PC-9 (cell line): ENCODE measurements around the gene ITGA8. TPM values are rescaled to one million over a fixed set of nuclear protein-coding genes. Genes with fewer than 3 reads are reported as not detected.

ENCODE experiments used
- BruUV-seq: library from RNA; stranded (reverse); fragments of 400-500 nt; replicated peaks from 2 replicates; lab custom pipeline; 2021; lab: Mats Ljungman, UMichigan
- CTCF ChIA-PET: fragments of 300-600 bp; sonication (Branson Sonifier 250); formaldehyde crosslinking; loops from one replicate; lab custom pipeline; 2022; ENCODE audit warnings: antibody characterized with exemption; lab: Charles Lee
- POLR2A ChIA-PET: fragments of 300-600 bp; sonication (Branson Sonifier 250); formaldehyde crosslinking; loops from one replicate; lab custom pipeline; 2022; ENCODE audit warnings: antibody characterized with exemption; ENCODE audit not compliant: unreplicated experiment; lab: Charles Lee
- DNase-seq, 2 experiments: peaks; one replicate each; pipeline versions ENCODE4 v3.0.0 to v3.0.0-alpha.2; 2015 to 2022; ENCODE audit warnings: mixed read lengths in 1 of 2
- H2AFZ ChIP-seq: fragments of 200-600 bp; sonication (generic); 2 replicates; pipeline ENCODE4 v1.8.1; 2017; ENCODE audit warnings: antibody characterized with exemption
- H3F3A ChIP-seq: fragments of 200-600 bp; sonication (generic); 2 replicates; pipeline ENCODE4 v1.8.1; 2017; ENCODE audit warnings: antibody characterized with exemption, mild to moderate bottlenecking, low read depth; ENCODE audit not compliant: insufficient read depth
- H3K27ac ChIP-seq: fragments of 200-600 bp; sonication (generic); 2 replicates; pipeline ENCODE4 v1.6.1; 2016; ENCODE audit warnings: mixed run types
- H3K27me3 ChIP-seq: fragments of 200-600 bp; sonication (generic); 2 replicates; pipeline ENCODE4 v1.6.1; 2016; ENCODE audit warnings: low read depth, mixed run types; ENCODE audit not compliant: insufficient read depth
- H3K36me3 ChIP-seq: fragments of 200-600 bp; sonication (generic); 2 replicates; pipeline ENCODE4 v1.6.1; 2016; ENCODE audit warnings: low read depth, mixed run types
- H3K4me1 ChIP-seq: fragments of 200-600 bp; sonication (generic); replicated peaks from 2 replicates; pipeline ENCODE4 v1.6.1; 2016; ENCODE audit warnings: mixed run types; ENCODE audit not compliant: insufficient read depth
- H3K4me2 ChIP-seq: fragments of 200-600 bp; sonication (generic); 2 replicates; pipeline ENCODE4 v1.6.1; 2017; ENCODE audit warnings: mixed run types
- H3K4me3 ChIP-seq: fragments of 200-600 bp; sonication (generic); 2 replicates; pipeline ENCODE4 v1.6.1; 2016; ENCODE audit warnings: mixed run types
- H3K79me2 ChIP-seq: fragments of 200-600 bp; sonication (generic); 2 replicates; pipeline ENCODE4 v1.6.1; 2017; ENCODE audit warnings: low read depth, mixed run types
- H3K9me2 ChIP-seq: fragments of 200-600 bp; sonication (generic); 2 replicates; pipeline ENCODE4 v1.8.1; 2017; ENCODE audit warnings: mild to moderate bottlenecking; ENCODE audit not compliant: insufficient read depth
- H3K9me3 ChIP-seq: fragments of 200-600 bp; sonication (generic); 2 replicates; pipeline ENCODE4 v1.8.1; 2016; ENCODE audit warnings: low read depth; ENCODE audit not compliant: insufficient read depth
- H4K20me1 ChIP-seq: fragments of 200-600 bp; sonication (generic); 2 replicates; pipeline ENCODE4 v1.8.1; 2017; ENCODE audit not compliant: insufficient read depth
- CTCF ChIP-seq: fragments of 200-600 bp; sonication (generic); conservative IDR thresholded peaks from 2 replicates; pipeline ENCODE4 v1.6.1; 2017; ENCODE audit warnings: mixed run types, antibody characterized with exemption, mild to moderate bottlenecking, moderate library complexity
- EZH2 ChIP-seq: fragments of 200-600 bp; sonication (generic); IDR thresholded peaks from 2 replicates; pipeline ENCODE4 v1.8.0; 2017; ENCODE audit warnings: antibody characterized with exemption, low read depth
- intact Hi-C: fragments of 100-400 bp; cut with micrococcal nuclease; formaldehyde crosslinking; loops from one replicate; pipeline ENCODE4 v1.10.0; 2022; ENCODE audit not compliant: unreplicated experiment
- total RNA-seq: library from RNA; stranded (reverse); gene quantifications from 2 replicates; pipeline ENCODE4 v1.2.3, GENCODE V29; 2021

The ITGA8 gene
- total RNA-seq, 1 experiment from 2014 or later, result not detected

DNA sequence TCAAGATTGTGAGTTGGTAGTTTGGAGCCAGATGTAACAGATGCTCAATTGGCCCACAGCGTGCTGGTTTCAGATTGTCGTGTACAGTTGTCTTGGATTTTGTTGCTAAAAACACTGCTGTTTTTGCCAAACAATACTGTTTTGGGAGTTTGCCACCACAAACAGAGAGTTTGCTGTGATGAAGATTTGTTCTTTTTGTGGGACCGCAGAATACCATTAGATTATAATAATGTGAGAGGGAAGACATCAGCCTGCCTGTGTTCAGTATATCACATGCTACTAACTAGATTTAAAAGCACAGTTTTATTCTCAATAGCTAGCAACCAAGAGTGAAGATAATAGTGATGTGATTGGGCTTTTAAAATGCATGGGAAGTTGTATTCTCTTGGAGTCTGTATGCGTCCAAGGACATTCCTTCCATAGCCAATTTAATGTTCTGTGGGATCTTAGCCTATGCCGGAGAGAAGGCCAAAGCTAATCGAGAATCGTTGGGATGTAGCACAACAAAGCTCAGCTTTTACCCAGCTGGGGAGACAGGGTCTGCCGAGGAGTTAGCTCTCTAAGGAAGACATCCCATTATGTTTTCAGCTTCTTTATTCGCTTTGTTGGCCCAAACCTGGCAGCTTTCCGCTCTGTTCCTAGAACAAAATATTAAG is 18.7 kb upstream of the ITGA8 start:
- intact Hi-C loops, result no loop called here
- POLR2A ChIA-PET, result no interaction called here

DNA sequence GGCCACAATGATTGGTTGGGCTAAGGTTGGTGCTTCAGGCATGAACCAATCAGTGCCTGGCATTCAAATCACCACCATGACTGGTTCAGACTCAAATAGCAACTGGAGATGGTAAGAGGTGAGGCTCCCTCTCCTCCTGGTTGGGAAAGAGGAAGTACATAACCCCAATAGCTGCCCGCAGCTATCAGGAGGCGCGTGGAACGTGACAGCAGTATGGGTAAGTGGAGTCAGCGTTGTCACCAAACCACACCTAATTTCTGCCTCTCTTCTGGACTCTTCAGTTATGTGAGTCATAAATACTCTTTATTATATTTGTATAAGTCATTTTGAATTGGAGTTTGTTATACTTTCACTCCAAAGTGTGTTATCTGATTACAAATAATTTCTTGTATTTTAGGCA is 17.9 kb upstream of the ITGA8 start:
- Histone ChIP-seq H2AFZ (no peak overlapping the region), H3K79me2 (no peaks in the 10 kb centered on the region), H3K27ac (no peak overlapping the region), H3K27me3 (peaks cover 37% of the 10 kb centered on the region), H3K9me3 (no peaks in the 10 kb centered on the region), H3K36me3 (no peaks in the 10 kb centered on the region), H3K4me3 (no peak overlapping the region), H3K9me2 (no peaks in the 10 kb centered on the region), H3K4me2 (no peak overlapping the region), H4K20me1 (no peaks in the 10 kb centered on the region), H3K4me1 (no peaks in the 10 kb centered on the region), H3F3A (no peaks in the 10 kb centered on the region)
- intact Hi-C loops, result no loop called here
- POLR2A ChIA-PET, result no interaction called here
- TF ChIP-seq CTCF, result no peak
- no TSS peak for BruUV-seq
- DNase-seq, result no peak
- CTCF ChIA-PET, result no interaction called here

More for the DNA sequence above, 18.7 kb upstream of the ITGA8 start:
- TF ChIP-seq CTCF (no peak), EZH2 (no peak)
- H3K36me3 ChIP-seq, result no peaks in the 10 kb centered on the region
- H3K4me1 ChIP-seq, result no peaks in the 10 kb centered on the region
- no peaks in the 10 kb centered on the region for H4K20me1 ChIP-seq
- no peaks in the 10 kb centered on the region for H3K79me2 ChIP-seq
- DNase-seq, result no peak
- H3K9me3 ChIP-seq, result no peaks in the 10 kb centered on the region
- no peak overlapping the region for H3K4me2 ChIP-seq
- no TSS peak for BruUV-seq
- CTCF ChIA-PET, result no interaction called here
- no peaks in the 10 kb centered on the region for H3K9me2 ChIP-seq
- peaks cover 37% of the 10 kb centered on the region for H3K27me3 ChIP-seq
- no peak overlapping the region for H2AFZ ChIP-seq
- no peak overlapping the region for H3K27ac ChIP-seq
- H3F3A ChIP-seq, result no peaks in the 10 kb centered on the region
- no peak overlapping the region for H3K4me3 ChIP-seq

DNA sequence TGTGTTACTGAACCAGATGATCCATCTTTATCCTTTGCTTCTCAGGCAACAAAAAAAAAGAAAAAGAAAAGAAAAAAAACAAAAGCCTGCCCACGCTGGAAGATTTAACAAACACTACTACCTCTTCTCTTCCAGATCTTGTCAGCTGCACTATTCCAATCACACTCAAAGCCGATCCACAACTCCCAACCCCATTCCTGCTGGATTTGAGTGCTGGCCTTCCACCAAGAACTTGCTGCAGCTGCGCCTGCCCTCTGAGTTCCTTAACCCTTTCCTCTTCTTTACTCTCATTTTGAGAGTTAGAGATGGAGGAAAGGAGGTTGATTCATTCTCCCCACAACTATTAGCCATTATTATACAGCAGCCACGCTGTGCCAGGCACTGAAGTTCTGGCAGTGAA is 16.0 kb upstream of the ITGA8 start:
- H3K4me1 ChIP-seq, result no peaks in the 10 kb centered on the region
- H3K9me2 ChIP-seq, result no peaks in the 10 kb centered on the region
- CTCF ChIA-PET, result no interaction called here
- H3K79me2 ChIP-seq, result no peaks in the 10 kb centered on the region
- TF ChIP-seq EZH2 (no peak), CTCF (no peak)
- no peak overlapping the region for H2AFZ ChIP-seq
- peaks cover 37% of the 10 kb centered on the region for H3K27me3 ChIP-seq
- no peaks in the 10 kb centered on the region for H4K20me1 ChIP-seq
- POLR2A ChIA-PET, result no interaction called here
- no peak overlapping the region for H3K27ac ChIP-seq
- BruUV-seq, result no TSS peak
- H3K4me3 ChIP-seq, result no peak overlapping the region
- no peak overlapping the region for H3K4me2 ChIP-seq
- no peaks in the 10 kb centered on the region for H3K36me3 ChIP-seq
- no peaks in the 10 kb centered on the region for H3F3A ChIP-seq
- intact Hi-C loops, result no loop called here
- DNase-seq, result no peak
- no peaks in the 10 kb centered on the region for H3K9me3 ChIP-seq
